Measurements from ENCODE around the gene NEXN.

GRCh38 chr1:77990629-77991204, 102.3 kb downstream of the NEXN start:
- TF ChIP-seq CTCF (IDR thresholded peaks at IDR 0.05) (no peak), POLR2A (IDR thresholded peaks at IDR 0.05) (no peak)

All from heart left ventricle (tissue), 13 donors.